Liver (tissue), 9 donors: ENCODE measurements around the gene XPR1. TPM values are rescaled to one million over a fixed set of nuclear protein-coding genes. Genes with fewer than 3 reads are reported as not detected.

Source experiments
- DNase-seq: peaks from one replicate; pipeline ENCODE4 v3.0.0-alpha.2; 2017; ENCODE audit warnings: low spot score
- H3K27ac ChIP-seq, 2 donors: one replicate each; pipeline ENCODE4 v1.7.0; 2013; ENCODE audit warnings: inconsistent platforms in 2 of 2, low read length in 2 of 2, control low read depth in 1 of 2, low read depth in 1 of 2, mild to moderate bottlenecking in 1 of 2
- H3K27me3 ChIP-seq, 4 donors: one replicate each; pipeline versions ENCODE4 v1.6.1 to v1.7.0; 2013; ENCODE audit warnings: low read length in 3 of 4, inconsistent platforms in 1 of 4, mild to moderate bottlenecking in 1 of 4, moderate library complexity in 1 of 4; ENCODE audit not compliant: control insufficient read depth in 4 of 4, insufficient read depth in 4 of 4
- H3K36me3 ChIP-seq, 4 donors: one replicate each; pipeline versions ENCODE4 v1.6.1 to v1.7.0; 2013; ENCODE audit warnings: low read length in 3 of 4, mild to moderate bottlenecking in 3 of 4, low read depth in 1 of 4, moderate library complexity in 1 of 4; ENCODE audit not compliant: control insufficient read depth in 4 of 4, insufficient read depth in 3 of 4
- H3K4me1 ChIP-seq, 4 donors: one replicate each; pipeline versions ENCODE4 v1.6.1 to v1.7.0; 2013; ENCODE audit warnings: low read length in 3 of 4, mild to moderate bottlenecking in 3 of 4, moderate library complexity in 1 of 4; ENCODE audit not compliant: control insufficient read depth in 4 of 4, insufficient read depth in 4 of 4
- H3K4me3 ChIP-seq, 3 donors: one replicate each; pipeline versions ENCODE4 v1.6.1 to v1.7.0; 2013; ENCODE audit warnings: low read length in 3 of 3, control low read depth in 1 of 3, low read depth in 1 of 3, mild to moderate bottlenecking in 1 of 3
- H3K9ac ChIP-seq, 2 donors: one replicate each; pipeline ENCODE4 v1.7.0; 2013; ENCODE audit warnings: low read length in 2 of 2, mild to moderate bottlenecking in 2 of 2, moderate library complexity in 2 of 2, control low read depth in 1 of 2, low read depth in 1 of 2
- H3K9me3 ChIP-seq, 4 donors: one replicate each; pipeline versions ENCODE4 v1.6.1 to v1.7.0; 2013; ENCODE audit warnings: low read length in 3 of 4; ENCODE audit not compliant: control insufficient read depth in 4 of 4
- ATF3 ChIP-seq: IDR thresholded peaks from 2 replicates; pipeline ENCODE4 v1.6.1; 2016; ENCODE audit warnings: antibody characterized with exemption
- CTCF ChIP-seq: fragments of 150-350 bp; IDR thresholded peaks from 2 replicates; pipeline ENCODE4 v1.5.1; 2017; ENCODE audit warnings: improper control_type of control experiment, low read depth, low read length; ENCODE audit not compliant: missing input control
- FOXA1 ChIP-seq: IDR thresholded peaks from 2 replicates; pipeline ENCODE4 v1.6.1; 2016; ENCODE audit warnings: antibody characterized with exemption
- FOXA2 ChIP-seq: IDR thresholded peaks from 2 replicates; pipeline ENCODE4 v1.6.1; 2016; ENCODE audit warnings: antibody characterized with exemption
- GABPA ChIP-seq, 2 donors: IDR thresholded peaks in 1 of 2; conservative IDR thresholded peaks in 1 of 2; 2 replicates each; pipeline ENCODE4 v1.6.1; 2016; ENCODE audit warnings: antibody characterized with exemption in 2 of 2, mild to moderate bottlenecking in 1 of 2, moderate library complexity in 1 of 2
- HNF4A ChIP-seq, 2 donors: conservative IDR thresholded peaks; 2 replicates each; pipeline ENCODE4 v1.6.1; 2016; ENCODE audit warnings: antibody characterized with exemption in 2 of 2, mild to moderate bottlenecking in 2 of 2
- JUND ChIP-seq, 2 donors: IDR thresholded peaks; 2 replicates each; pipeline ENCODE4 v1.6.1; 2016; ENCODE audit warnings: antibody characterized with exemption in 2 of 2
- NR2F2 ChIP-seq: IDR thresholded peaks from 2 replicates; pipeline ENCODE4 v1.6.1; 2016; ENCODE audit warnings: antibody characterized with exemption
- RAD21 ChIP-seq, 2 donors: IDR thresholded peaks; 2 replicates each; pipeline ENCODE4 v1.6.1; 2016; ENCODE audit warnings: antibody characterized with exemption in 2 of 2, mild to moderate bottlenecking in 2 of 2
- REST ChIP-seq: IDR thresholded peaks from 2 replicates; pipeline ENCODE4 v1.6.1; 2016; ENCODE audit warnings: antibody characterized with exemption, mild to moderate bottlenecking
- RXRA ChIP-seq, 2 donors: IDR thresholded peaks; 2 replicates each; pipeline ENCODE4 v1.6.1; 2017 to 2018; ENCODE audit warnings: antibody characterized with exemption in 2 of 2, mild to moderate bottlenecking in 1 of 2
- SP1 ChIP-seq: IDR thresholded peaks from 2 replicates; pipeline ENCODE4 v1.6.1; 2018; ENCODE audit warnings: antibody characterized with exemption, mild to moderate bottlenecking
- TAF1 ChIP-seq: conservative IDR thresholded peaks from 2 replicates; pipeline ENCODE4 v1.6.1; 2016; ENCODE audit warnings: antibody characterized with exemption, mild to moderate bottlenecking
- YY1 ChIP-seq: IDR thresholded peaks from 2 replicates; pipeline ENCODE4 v1.6.1; 2016; ENCODE audit warnings: antibody characterized with exemption, mild to moderate bottlenecking
- ZBTB33 ChIP-seq: IDR thresholded peaks from 2 replicates; pipeline ENCODE4 v1.6.1; 2016; ENCODE audit warnings: antibody characterized with exemption
- WGBS: extraction: QIAGEN DNeasy Blood & Tissue Kit; methylation state at CpG from one replicate; pipeline ENCODE4 v1.1.7; 2013; 5-methylcytosine and 5-hydroxymethylcytosine counted together
- polyA plus RNA-seq, 2 donors: library from polyadenylated mRNA; stranded (reverse) in 1 of 2; unstranded in 1 of 2; fragments of 200-250 nt in 1 of 2; fragments of >200 nt in 1 of 2; fragmentation: Nextera tagmentation in 1 of 2; extraction: Ambion mirVana in 1 of 2; gene quantifications; one replicate each; pipeline versions ENCODE4 v1.2.1 to v1.2.3, GENCODE V29; 2013 to 2015
- total RNA-seq, 2 donors: library from RNA; depleted of rRNA; stranded (reverse); fragments of >200 nt; gene quantifications; one replicate each; pipeline ENCODE4 v1.2.3, GENCODE V29; 2014
- donor health status: healthy.
- donor health status: healthy.
- donor health status: healthy.
- donor health status: healthy.
- donor health status: healthy.

The XPR1 gene
- total and polyA plus RNA-seq, 4 donors, result 1.8 to 14.3 (median 5.9) TPM

GRCh38 chr1:180778782-180779398, 147.1 kb downstream of the XPR1 start:
- no peak overlapping the region for H3K9ac ChIP-seq
- no peaks in the 10 kb centered on the region for H3K9me3 ChIP-seq
- H3K4me3 ChIP-seq, result no peak overlapping the region
- no peaks in the 10 kb centered on the region for H3K27me3 ChIP-seq
- TF ChIP-seq CTCF (peak; percentile 52), ATF3 (no peak), RAD21 (IDR thresholded peaks at IDR 0.05) (peak; percentile 70 to 81), HNF4A (conservative IDR thresholded peaks at IDR 0.05) (peak; percentile 58 to 62), RXRA (IDR thresholded peaks at IDR 0.05) (peak; percentile 57 to 58), NR2F2 (no peak)
- 46% methylated on average over 1 of the region's 1 CpG for WGBS
- H3K4me1 ChIP-seq, result peaks cover 0 to 19% (median 6%) of the 10 kb centered on the region in 4 donors
- no peaks in the 10 kb centered on the region for H3K36me3 ChIP-seq
- DNase-seq, result no peak
- H3K27ac ChIP-seq, result no peak overlapping the region

GRCh38 chr1:180779584-180779983, 147.8 kb downstream of the XPR1 start:
- no peak for DNase-seq
- Histone ChIP-seq H3K27ac (no peak overlapping the region), H3K4me1 (peaks cover 0 to 19% (median 6%) of the 10 kb centered on the region in 4 donors), H3K36me3 (no peaks in the 10 kb centered on the region), H3K27me3 (no peaks in the 10 kb centered on the region), H3K9ac (no peak overlapping the region), H3K9me3 (no peaks in the 10 kb centered on the region), H3K4me3 (no peak overlapping the region)
- TF ChIP-seq TAF1 (no peak), FOXA2 (no peak), JUND (IDR thresholded peaks at IDR 0.05) (no peak), YY1 (no peak), FOXA1 (no peak), REST (no peak), RXRA (IDR thresholded peaks at IDR 0.05) (no peak), CTCF (no peak), SP1 (no peak), GABPA (IDR thresholded peaks at IDR 0.05 in 1 of 2, conservative IDR thresholded peaks at IDR 0.05 in 1 of 2) (no peak), ZBTB33 (no peak), HNF4A (conservative IDR thresholded peaks at IDR 0.05) (no peak)
- WGBS, result 93% methylated on average over 3 of the region's 3 CpGs
